Neuronal stem cell (in vitro differentiated cells): ENCODE measurements around the gene SPATA1.

Source experiments
- DNase-seq: peaks from one replicate; pipeline ENCODE4 v3.0.0-alpha.2; 2013; ENCODE audit warnings: low spot score
- H2AFZ ChIP-seq: one replicate; pipeline ENCODE4 v1.6.1; 2013; ENCODE audit warnings: mild to moderate bottlenecking, low read length, inconsistent platforms
- H2AK5ac ChIP-seq: 2 replicates; pipeline ENCODE4 v1.6.1; 2013; ENCODE audit warnings: low read depth, mild to moderate bottlenecking, inconsistent platforms, low read length, moderate library complexity, mixed read lengths
- H2BK120ac ChIP-seq: 2 replicates; pipeline ENCODE4 v1.6.1; 2013; ENCODE audit warnings: low read depth, mild to moderate bottlenecking, inconsistent platforms, low read length, moderate library complexity, mixed read lengths
- H2BK12ac ChIP-seq: one replicate; pipeline ENCODE4 v1.6.1; 2013; ENCODE audit warnings: low read length, inconsistent platforms
- H2BK15ac ChIP-seq: 2 replicates; pipeline ENCODE4 v1.6.1; 2013; ENCODE audit warnings: mild to moderate bottlenecking, low read length, inconsistent platforms, mixed read lengths
- H2BK5ac ChIP-seq: one replicate; pipeline ENCODE4 v1.6.1; 2013; ENCODE audit warnings: inconsistent platforms, mild to moderate bottlenecking, low read length, moderate library complexity
- H3K14ac ChIP-seq: one replicate; pipeline ENCODE4 v1.6.1; 2013; ENCODE audit warnings: low read length, inconsistent platforms
- H3K18ac ChIP-seq: 2 replicates; pipeline ENCODE4 v1.6.1; 2013; ENCODE audit warnings: low read length, inconsistent platforms
- H3K23ac ChIP-seq: 2 replicates; pipeline ENCODE4 v1.6.1; 2013; ENCODE audit warnings: low read depth, mild to moderate bottlenecking, mixed read lengths, low read length, inconsistent platforms; ENCODE audit not compliant: poor library complexity
- H3K27ac ChIP-seq: replicated peaks from 3 replicates; pipeline ENCODE4 v1.5.1; 2013; ENCODE audit warnings: low read length, inconsistent platforms
- H3K27me3 ChIP-seq, 3 experiments: 2 replicates each; pipeline ENCODE4 v1.6.1; 2013; ENCODE audit warnings: low read length in 3 of 3, mild to moderate bottlenecking in 2 of 3, inconsistent platforms in 1 of 3, low read depth in 1 of 3, mixed read lengths in 1 of 3, moderate library complexity in 1 of 3; ENCODE audit not compliant: control insufficient read depth in 3 of 3, insufficient read depth in 3 of 3
- H3K36me3 ChIP-seq, 2 donors: replicated peaks in 1 of 2; 2 replicates each; pipeline ENCODE4 v1.6.1; 2013; ENCODE audit warnings: low read length in 2 of 2; ENCODE audit not compliant: control insufficient read depth in 2 of 2, insufficient read depth in 2 of 2
- H3K4ac ChIP-seq: 2 replicates; pipeline ENCODE4 v1.6.1; 2013; ENCODE audit warnings: inconsistent platforms, mild to moderate bottlenecking, low read length, moderate library complexity
- H3K4me1 ChIP-seq, 2 donors: 1 replicate in 1 of 2; 2 replicates in 1 of 2; pipeline ENCODE4 v1.6.1; 2013; ENCODE audit warnings: low read length in 2 of 2, low read depth in 1 of 2; ENCODE audit not compliant: control insufficient read depth in 2 of 2, insufficient read depth in 1 of 2
- H3K4me2 ChIP-seq: one replicate; pipeline ENCODE4 v1.6.1; 2013; ENCODE audit warnings: mild to moderate bottlenecking, low read length, inconsistent platforms; ENCODE audit not compliant: insufficient read depth, poor library complexity, severe bottlenecking
- H3K4me3 ChIP-seq, 2 donors: 2 replicates each; pipeline ENCODE4 v1.5.1; 2013; ENCODE audit warnings: low read length in 2 of 2, mild to moderate bottlenecking in 2 of 2, inconsistent platforms in 1 of 2, moderate library complexity in 1 of 2
- H3K79me1 ChIP-seq: one replicate; pipeline ENCODE4 v1.6.1; 2013; ENCODE audit warnings: low read depth, mild to moderate bottlenecking, inconsistent platforms, low read length, moderate library complexity
- H3K9ac ChIP-seq: one replicate; pipeline ENCODE4 v1.6.1; 2013; ENCODE audit warnings: mild to moderate bottlenecking, low read depth, low read length, inconsistent platforms; ENCODE audit not compliant: poor library complexity
- H3K9me3 ChIP-seq, 2 donors: replicated peaks in 1 of 2; 2 replicates each; pipeline versions ENCODE3 to v1.6.1; 2013; ENCODE audit warnings: low read length in 2 of 2, mild to moderate bottlenecking in 2 of 2, inconsistent platforms in 1 of 2, low read depth in 1 of 2, mixed read lengths in 1 of 2, moderate library complexity in 1 of 2; ENCODE audit not compliant: control insufficient read depth in 2 of 2, insufficient read depth in 1 of 2
- H4K8ac ChIP-seq: one replicate; pipeline ENCODE4 v1.6.1; 2013; ENCODE audit warnings: low read depth, mild to moderate bottlenecking, inconsistent platforms, low read length, moderate library complexity
- H4K91ac ChIP-seq: one replicate; pipeline ENCODE4 v1.6.1; 2013; ENCODE audit warnings: low read length, low read depth, mild to moderate bottlenecking, inconsistent platforms; ENCODE audit not compliant: poor library complexity
- WGBS, 2 donors: extraction: QIAGEN DNeasy Blood & Tissue Kit; methylation state at CpG; one replicate each; pipeline ENCODE4 v1.1.7; 2013; ENCODE audit warnings: missing lambda C conversion rate in 2 of 2, mixed read lengths in 1 of 2; ENCODE audit not compliant: insufficient read length in 2 of 2, insufficient replicate concordance in 1 of 2; ENCODE audit errors: extremely low coverage in 2 of 2; 5-methylcytosine and 5-hydroxymethylcytosine counted together

SPATA1 gene

DNA sequence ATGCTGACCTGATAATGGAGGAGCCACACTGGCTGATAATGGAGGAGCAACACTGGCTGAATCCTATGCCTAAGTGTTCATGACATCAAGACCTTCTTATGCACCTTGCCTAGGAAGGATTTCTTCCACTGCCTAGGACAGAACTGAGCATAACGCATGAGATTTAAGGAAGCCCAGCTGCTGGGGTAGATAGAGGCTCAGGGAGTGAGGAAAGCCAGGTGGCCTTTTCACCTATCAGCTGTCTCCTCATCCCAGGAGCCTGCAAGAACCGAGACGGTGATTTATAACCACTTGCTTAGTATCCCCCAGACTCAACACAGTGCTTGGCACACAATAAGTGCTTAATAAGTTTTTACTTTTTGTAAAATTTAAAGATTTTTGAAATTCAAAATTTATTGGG lies 75.5 kb downstream of the SPATA1 start:
- no peak overlapping the region for H3K4me3 ChIP-seq
- no peak overlapping the region for H2BK15ac ChIP-seq
- no peak overlapping the region for H3K4me2 ChIP-seq
- H2BK12ac ChIP-seq: no peak overlapping the region
- no peak overlapping the region for H4K8ac ChIP-seq
- no peak overlapping the region for H2BK120ac ChIP-seq
- no peak for DNase-seq
- H3K27ac ChIP-seq: no peak overlapping the region
- H3K4me1 ChIP-seq: peaks cover 0 to 6% of the 10 kb centered on the region in 2 donors
- H3K14ac ChIP-seq: no peak overlapping the region
- no peak overlapping the region for H4K91ac ChIP-seq
- H3K18ac ChIP-seq: no peak overlapping the region
- H3K4ac ChIP-seq: no peak overlapping the region
- H3K23ac ChIP-seq: no peak overlapping the region
- H3K9me3 ChIP-seq: peaks cover 0 to 4% of the 10 kb centered on the region in 2 donors
- no CpG with 5 or more reads among the region's 3 CpGs for WGBS, 2 donors
- no peak overlapping the region for H2AFZ ChIP-seq
- no peaks in the 10 kb centered on the region for H3K36me3 ChIP-seq
- no peak overlapping the region for H2AK5ac ChIP-seq
- H3K27me3 ChIP-seq: no peaks in the 10 kb centered on the region
- no peak overlapping the region for H2BK5ac ChIP-seq
- no peaks in the 10 kb centered on the region for H3K79me1 ChIP-seq
- H3K9ac ChIP-seq: no peak overlapping the region

DNA sequence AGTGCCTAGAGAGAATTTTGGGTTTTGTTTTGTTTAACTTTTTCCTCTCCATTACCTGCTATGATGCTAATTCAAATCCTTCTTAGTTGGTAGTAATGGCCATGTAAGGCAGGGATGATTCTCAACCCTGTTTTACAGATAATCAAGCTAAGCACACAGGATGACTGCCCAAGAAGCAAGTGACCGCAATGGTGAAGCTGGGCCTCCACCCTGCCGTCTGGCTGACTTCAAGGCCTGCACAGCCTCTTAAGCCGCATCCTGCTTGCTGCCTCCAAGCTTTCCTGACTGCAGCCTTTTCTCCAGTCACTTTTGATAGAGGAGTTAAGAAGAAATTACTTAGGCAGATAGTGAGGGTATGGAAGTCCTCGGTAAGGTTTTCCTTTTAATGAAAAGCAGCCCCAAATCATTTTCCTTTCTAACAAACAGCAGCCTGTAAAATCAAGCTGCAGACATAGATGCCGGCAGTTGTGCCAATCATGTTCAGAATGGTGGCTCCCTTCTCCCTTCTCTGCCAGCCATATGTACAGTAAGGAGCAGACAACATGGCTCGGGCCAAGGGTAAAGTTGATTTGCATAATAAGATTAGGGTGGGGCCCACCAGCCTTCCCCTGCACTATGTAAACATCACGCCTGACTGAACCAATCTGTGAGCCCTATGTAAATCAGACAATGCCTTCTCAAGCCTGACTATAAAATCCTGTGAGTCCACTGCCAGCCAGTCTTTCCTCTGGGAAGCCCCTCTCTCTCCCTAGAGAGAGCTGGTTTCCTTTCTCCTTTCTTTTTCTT lies 76.8 kb downstream of the SPATA1 start:
- DNase-seq: no peak
- H2BK120ac ChIP-seq: no peak overlapping the region
- no CpG with 5 or more reads among the region's 7 CpGs for WGBS, 2 donors

DNA sequence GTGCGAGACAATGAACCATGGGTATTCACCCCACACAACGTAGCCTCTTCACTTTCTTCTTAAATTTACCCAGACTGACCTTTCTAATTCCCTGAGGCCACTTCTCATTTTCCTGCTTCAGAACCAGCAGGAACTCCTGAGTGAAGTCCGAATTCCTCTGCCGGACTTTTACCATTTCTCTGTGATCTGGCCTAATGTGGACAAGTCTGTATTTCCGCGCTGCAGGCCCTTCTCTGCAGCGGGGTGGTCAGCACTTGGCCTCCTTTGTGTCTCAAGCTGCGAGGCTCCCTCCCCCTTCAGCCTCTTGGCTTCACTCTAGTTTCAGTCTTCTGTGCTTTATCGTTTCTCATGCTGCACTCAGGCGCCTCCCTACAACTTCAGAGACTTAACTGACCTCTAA lies 77.5 kb downstream of the SPATA1 start:
- Histone ChIP-seq H3K79me1 (no peaks in the 10 kb centered on the region), H4K91ac (no peak overlapping the region), H3K23ac (no peak overlapping the region), H3K4me1 (peaks cover 0 to 6% of the 10 kb centered on the region in 2 donors), H3K18ac (no peak overlapping the region), H2AFZ (peak overlapping the region; percentile 78), H4K8ac (no peak overlapping the region), H3K36me3 (no peaks in the 10 kb centered on the region), H3K9me3 (peaks cover 0 to 4% of the 10 kb centered on the region in 2 donors), H3K14ac (no peak overlapping the region), H2AK5ac (no peak overlapping the region), H3K27me3 (no peaks in the 10 kb centered on the region), H3K27ac (no peak overlapping the region), H3K4me2 (no peak overlapping the region), H2BK5ac (no peak overlapping the region), H3K4me3 (no peak overlapping the region), H3K4ac (no peak overlapping the region), H3K9ac (no peak overlapping the region), H2BK12ac (no peak overlapping the region), H2BK15ac (no peak overlapping the region), H2BK120ac (no peak overlapping the region)
- no peak for DNase-seq
- no CpG with 5 or more reads among the region's 10 CpGs for WGBS, 2 donors

More for the DNA sequence above, 76.8 kb downstream of the SPATA1 start:
- Histone ChIP-seq H3K27ac (no peak overlapping the region), H2BK5ac (no peak overlapping the region), H2AFZ (peak overlapping the region; percentile 78), H2BK12ac (no peak overlapping the region), H3K14ac (no peak overlapping the region), H4K91ac (no peak overlapping the region), H4K8ac (no peak overlapping the region), H3K4ac (no peak overlapping the region), H3K4me1 (peaks cover 0 to 6% of the 10 kb centered on the region in 2 donors), H3K23ac (no peak overlapping the region), H3K9ac (no peak overlapping the region), H3K27me3 (no peaks in the 10 kb centered on the region), H3K4me3 (no peak overlapping the region), H3K4me2 (no peak overlapping the region), H2AK5ac (no peak overlapping the region), H2BK15ac (no peak overlapping the region), H3K79me1 (no peaks in the 10 kb centered on the region), H3K18ac (no peak overlapping the region), H3K36me3 (no peaks in the 10 kb centered on the region), H3K9me3 (peaks cover 0 to 4% of the 10 kb centered on the region in 2 donors)

DNA sequence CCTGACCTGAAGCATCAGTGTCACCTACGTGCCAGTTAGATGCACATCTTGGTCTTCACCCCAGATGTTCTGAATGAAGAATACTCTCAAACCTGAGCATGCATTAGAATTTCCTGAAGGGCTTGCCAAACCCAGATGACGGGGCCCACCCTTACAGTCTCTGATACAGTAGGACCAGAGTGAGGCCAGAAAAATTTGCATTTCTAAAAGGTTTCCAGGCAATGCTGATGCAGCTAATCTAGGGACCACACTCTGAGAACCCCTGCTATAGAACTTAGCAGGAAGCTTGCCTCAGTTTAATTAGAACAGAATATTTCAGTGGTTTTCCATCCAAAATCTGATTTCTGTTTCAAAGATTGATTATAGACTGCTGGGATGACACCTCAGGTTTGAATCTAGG lies 77.9 kb downstream of the SPATA1 start:
- H3K14ac ChIP-seq: no peak overlapping the region
- H2BK120ac ChIP-seq: no peak overlapping the region
- no peak overlapping the region for H2BK12ac ChIP-seq
- no peak overlapping the region for H3K9ac ChIP-seq
- no peak overlapping the region for H4K91ac ChIP-seq
- no CpG with 5 or more reads among the region's 2 CpGs for WGBS, 2 donors
- no peak overlapping the region for H3K4me3 ChIP-seq
- H2AFZ ChIP-seq: peak overlapping the region; percentile 78
- H4K8ac ChIP-seq: no peak overlapping the region
- H3K36me3 ChIP-seq: no peaks in the 10 kb centered on the region
- no peak overlapping the region for H2BK15ac ChIP-seq
- no peak overlapping the region for H3K27ac ChIP-seq
- H3K4me1 ChIP-seq: peaks cover 0 to 6% of the 10 kb centered on the region in 2 donors
- H2BK5ac ChIP-seq: no peak overlapping the region
- peaks cover 0 to 4% of the 10 kb centered on the region in 2 donors for H3K9me3 ChIP-seq
- H3K4me2 ChIP-seq: no peak overlapping the region
- H3K4ac ChIP-seq: no peak overlapping the region
- H3K27me3 ChIP-seq: no peaks in the 10 kb centered on the region
- H2AK5ac ChIP-seq: no peak overlapping the region
- H3K18ac ChIP-seq: no peak overlapping the region
- DNase-seq: no peak
- H3K79me1 ChIP-seq: no peaks in the 10 kb centered on the region
- H3K23ac ChIP-seq: no peak overlapping the region
